Measurements from ENCODE around the gene UBL3.

UBL3 gene

DNA sequence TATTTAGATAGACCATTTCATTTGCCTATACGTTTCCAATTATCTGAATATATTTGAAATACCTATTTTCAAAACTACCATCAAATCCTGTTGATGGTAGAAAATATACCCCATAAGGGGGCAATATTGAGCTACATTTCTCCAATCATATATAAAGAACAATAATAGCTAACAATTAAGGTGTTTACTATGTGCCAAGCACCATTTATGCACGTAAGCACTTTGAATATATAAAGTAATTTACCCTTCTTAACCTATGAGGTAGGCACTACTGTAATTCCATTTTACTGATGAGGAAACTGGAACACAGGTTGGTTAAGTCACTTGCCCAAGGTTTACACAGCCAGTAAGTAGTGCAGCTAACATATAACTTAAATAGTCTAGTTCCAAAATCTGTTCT is 79.2 kb downstream of the UBL3 start:
- H3K4me3 ChIP-seq: no peak overlapping the region
- no peak overlapping the region for H3K27ac ChIP-seq

DNA sequence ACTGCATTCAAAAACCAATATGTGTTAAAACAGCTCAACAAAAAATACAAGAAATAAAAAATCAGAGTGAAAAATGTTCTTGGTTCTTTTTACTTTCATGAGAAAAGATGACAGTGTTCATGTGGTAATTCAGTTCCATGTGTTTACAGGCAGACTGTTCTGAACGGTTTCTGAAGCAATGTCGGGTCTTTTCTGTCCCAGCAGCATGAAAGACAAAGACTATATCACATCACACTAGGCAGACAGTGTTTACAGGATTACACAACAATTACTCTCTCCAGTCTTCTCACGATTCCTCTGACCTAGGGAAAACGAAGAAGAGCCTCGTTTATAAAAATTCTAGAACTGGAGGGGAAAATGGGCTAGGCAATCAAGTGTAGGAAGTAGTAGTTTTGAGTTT is 83.4 kb downstream of the UBL3 start:
- no peak overlapping the region for H3K27ac ChIP-seq
- no peak overlapping the region for H3K4me3 ChIP-seq

DNA sequence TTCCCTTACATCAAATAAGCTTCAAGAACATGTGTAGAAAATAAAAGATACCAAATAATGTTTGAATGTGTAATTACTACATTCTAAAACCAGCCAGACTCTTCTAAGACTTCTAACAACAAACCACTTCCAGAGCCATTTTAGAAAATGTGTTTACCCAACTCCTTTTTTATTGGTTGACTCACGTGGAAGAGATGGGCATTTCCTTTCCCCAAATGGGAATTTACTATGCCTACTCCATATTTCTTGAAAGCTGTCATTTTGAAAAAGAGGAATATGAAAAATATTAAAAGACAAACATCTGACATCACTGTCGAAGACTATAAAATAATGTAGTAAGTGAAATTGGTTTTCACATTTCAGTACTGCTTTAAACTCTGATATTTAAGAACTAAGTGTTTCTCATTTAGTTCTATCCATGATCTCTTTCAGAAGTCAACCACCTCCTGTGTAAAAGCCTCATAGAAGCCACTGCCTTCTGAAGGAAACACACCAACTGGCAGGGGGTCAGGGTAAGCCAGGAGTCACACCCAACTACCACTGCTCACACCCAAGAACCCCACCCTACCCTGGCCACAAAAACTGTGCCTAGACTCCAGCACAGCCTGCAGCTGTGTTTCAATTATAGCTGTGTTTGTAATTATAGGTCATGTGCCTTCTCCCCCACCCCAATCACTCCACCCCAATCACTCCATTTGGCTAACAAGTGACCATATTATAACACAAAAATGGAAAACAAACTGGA is 86.8 kb downstream of the UBL3 start:
- Histone ChIP-seq H3K4me3 (no peak overlapping the region), H3K27ac (peak overlapping the region in 1 of 21 experiments; percentile 3)

DNA sequence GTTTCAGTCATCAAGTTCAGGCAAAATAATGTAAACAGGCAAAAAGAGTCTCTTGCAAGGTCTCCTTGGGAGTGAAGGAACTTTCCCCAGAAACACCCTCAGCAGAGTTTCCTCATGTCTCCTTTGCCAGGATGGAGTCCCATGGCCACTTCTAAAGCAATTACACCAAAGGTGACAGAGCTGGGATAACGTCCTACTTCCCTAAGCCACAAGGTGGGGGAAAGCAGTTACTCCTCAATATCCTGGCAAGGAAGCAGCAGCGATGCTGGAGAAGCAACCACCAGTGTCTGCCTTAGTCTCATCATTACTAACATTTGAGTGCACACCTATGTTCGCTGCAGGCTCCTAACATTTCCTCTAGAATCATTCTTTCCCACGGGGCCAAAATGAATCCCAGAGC is 88.6 kb downstream of the UBL3 start:
- Histone ChIP-seq H3K4me3 (no peak overlapping the region), H3K27ac (no peak overlapping the region)

DNA sequence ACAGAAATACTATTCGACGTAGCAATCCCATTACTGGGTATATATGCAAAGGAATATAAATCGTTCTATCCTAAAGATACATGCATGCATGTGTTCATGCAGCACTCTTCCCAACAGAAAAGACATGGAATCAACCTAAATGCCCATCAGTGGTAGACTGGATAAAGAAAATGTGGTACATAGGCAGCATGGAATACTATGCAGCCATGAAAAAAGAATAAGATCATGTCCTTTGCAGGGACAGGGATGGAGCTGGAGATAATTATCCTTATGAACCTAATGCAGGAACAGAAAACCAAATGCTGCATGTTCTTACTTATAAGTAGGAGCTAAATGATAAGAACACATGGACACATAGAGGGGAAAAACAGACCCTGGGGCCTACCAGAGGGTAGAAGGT is 89.3 kb downstream of the UBL3 start:
- Histone ChIP-seq H3K27ac (no peak overlapping the region), H3K4me3 (no peak overlapping the region)

DNA sequence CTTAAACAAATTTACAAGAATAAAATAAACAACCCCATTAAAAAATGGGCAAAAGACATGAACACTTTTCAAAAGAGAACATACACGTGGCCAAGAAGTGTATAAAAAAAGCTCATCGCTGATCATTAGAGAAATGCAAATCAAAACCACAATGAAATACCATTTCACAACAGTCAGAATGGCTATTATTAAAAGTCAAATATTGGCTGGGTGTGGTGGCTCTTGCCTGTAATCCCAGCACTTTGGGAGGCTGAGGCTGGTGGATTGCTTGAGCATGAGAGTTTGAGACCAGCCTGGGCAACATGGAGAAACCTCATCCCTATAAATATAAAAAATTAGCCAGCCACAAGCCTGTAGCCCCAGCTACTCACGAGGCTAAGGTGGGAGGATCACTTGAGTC is 89.9 kb downstream of the UBL3 start:
- Histone ChIP-seq H3K27ac (no peak overlapping the region), H3K4me3 (no peak overlapping the region)

DNA sequence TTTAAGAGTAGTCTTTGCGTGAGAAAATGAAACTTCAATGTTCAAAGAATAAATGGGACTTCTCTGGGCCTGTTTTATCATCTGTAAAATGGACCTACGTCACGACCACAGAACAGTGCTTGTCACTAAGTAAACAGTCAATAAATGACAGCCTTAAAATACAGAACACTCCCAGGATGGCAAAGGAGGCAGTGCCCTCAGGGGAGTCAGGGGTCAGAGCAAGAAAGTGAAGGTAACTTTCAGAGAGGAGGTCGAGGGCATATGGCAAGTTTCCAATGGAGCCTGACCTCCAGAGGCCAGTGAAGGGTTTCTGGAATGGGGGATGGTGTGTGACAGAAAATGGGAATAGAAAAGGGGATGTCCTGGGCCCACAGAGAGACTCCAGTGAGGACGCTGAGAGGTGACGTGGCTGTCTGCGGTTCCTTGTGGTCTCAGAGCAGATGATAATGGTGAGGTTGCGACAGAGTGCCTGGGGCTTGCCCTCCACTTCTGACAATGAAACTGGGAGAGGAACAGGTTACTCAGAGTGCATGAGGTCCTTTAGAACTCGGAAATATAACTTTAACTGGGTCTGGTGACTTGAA is 91.8 kb downstream of the UBL3 start:
- H3K4me3 ChIP-seq: no peak overlapping the region
- H3K27ac ChIP-seq: no peak overlapping the region

DNA sequence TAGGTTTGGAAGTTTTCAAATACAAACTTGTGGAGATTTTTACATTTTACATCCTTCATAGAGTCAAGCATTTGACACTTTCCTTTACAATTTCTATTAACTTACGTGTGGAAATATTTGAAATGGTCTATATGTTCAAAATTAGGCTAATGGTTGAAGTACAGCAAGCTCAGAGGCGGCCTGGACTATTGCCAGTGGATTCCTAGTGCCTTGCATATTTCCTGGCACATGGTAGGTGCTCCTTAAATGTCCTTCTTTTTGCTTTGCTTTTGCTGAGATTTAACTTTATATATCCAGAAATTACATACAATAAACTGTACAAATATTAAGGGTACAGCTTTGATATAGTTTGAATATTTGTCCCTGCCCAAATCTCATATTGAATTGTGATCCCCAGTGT is 93.9 kb downstream of the UBL3 start:
- no peak overlapping the region for H3K4me3 ChIP-seq
- H3K27ac ChIP-seq: no peak overlapping the region

DNA sequence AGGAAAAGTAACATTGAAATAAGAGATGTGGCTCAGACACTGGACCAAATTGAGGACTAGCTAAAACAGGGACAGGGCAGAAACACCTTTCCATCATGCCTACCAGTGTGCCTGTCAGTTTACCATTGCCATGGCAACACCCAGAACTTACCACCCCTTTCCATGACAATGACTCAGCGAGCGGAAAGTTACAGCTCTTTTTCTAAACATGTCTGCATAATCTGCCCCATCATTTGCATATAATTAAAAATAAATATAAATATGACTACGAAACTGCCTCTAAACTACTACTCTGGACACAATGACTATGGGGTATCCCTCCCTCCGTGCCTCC is 96.0 kb downstream of the UBL3 start:
- Histone ChIP-seq H3K4me3 (no peak overlapping the region), H3K27ac (no peak overlapping the region)

DNA sequence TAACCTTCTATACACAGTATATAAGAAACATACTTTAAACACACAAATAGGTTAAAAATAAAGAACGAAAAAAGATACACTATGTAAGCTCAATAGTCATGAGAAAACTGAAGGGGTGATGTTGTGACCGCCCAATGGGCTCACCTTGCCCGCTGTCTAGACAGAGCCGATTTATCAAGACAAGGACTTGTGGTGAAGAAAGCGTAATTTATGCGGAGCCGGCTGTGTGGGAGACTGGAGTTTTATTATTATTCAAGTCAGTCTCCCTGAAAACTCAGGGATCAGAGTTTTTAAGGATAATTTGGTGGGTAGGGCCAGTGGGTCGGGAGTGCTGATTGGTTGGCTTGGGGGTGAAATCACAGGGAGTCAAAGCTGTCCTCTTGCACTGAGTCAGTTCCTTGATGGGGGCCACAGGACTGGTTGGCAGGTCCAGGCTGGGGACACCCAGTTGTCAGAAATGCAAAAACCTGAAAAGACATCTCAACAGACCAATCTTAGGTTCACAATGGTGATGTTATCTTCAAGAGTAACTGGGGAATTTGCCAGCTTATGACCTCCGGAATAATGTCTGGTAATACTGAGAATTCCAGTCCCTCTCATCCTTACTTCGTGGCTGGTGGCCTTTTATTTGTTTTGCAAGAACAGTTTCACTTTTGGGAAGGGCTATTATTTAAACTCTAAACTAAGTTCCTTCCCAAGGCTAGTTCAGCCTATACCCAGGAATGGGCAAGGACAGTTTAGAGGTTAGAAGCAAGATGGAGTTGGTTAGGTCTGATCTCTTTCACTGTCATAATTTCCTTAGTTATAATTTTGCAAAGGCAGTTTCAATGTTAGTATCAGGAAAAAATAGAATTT is 96.6 kb downstream of the UBL3 start:
- H3K27ac ChIP-seq: no peak overlapping the region
- H3K4me3 ChIP-seq: no peak overlapping the region

DNA sequence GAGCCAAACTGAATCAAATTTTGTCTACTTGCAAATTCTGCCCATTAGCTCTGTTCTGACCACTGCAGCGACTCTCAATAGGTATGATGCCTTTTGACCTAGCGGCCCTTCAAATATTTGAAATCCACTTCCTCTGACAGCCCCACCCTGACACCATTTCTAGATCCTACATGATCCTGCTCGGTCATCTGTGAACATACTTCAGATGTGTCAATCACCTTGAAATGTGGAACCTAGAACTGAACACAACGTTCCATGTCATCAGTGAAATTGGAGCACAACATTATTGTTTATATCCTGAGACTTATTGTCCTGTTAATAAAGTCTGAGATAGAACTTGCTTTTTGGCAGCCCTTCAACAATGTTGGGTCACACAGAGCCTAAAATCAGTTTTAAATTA is 98.2 kb downstream of the UBL3 start:
- Histone ChIP-seq H3K4me3 (no peak overlapping the region), H3K27ac (no peak overlapping the region)

DNA sequence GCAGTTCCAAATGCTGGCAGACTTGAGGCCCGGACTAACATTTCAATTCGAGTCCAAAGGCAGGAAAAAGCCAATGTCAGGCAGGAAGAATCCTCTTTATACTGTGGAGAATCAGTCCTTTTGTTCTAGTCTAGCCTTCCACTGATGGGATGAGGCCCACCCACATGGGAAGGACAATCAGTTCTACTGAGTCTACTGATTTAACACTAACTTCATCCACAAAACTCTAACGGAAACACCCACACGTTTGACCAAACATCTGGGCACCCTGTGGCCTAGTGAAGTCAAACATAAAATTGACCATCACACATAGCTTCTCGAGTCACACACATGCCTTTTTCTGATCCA is 100.3 kb downstream of the UBL3 start:
- Histone ChIP-seq H3K27ac (no peak overlapping the region), H3K4me3 (no peak overlapping the region)

DNA sequence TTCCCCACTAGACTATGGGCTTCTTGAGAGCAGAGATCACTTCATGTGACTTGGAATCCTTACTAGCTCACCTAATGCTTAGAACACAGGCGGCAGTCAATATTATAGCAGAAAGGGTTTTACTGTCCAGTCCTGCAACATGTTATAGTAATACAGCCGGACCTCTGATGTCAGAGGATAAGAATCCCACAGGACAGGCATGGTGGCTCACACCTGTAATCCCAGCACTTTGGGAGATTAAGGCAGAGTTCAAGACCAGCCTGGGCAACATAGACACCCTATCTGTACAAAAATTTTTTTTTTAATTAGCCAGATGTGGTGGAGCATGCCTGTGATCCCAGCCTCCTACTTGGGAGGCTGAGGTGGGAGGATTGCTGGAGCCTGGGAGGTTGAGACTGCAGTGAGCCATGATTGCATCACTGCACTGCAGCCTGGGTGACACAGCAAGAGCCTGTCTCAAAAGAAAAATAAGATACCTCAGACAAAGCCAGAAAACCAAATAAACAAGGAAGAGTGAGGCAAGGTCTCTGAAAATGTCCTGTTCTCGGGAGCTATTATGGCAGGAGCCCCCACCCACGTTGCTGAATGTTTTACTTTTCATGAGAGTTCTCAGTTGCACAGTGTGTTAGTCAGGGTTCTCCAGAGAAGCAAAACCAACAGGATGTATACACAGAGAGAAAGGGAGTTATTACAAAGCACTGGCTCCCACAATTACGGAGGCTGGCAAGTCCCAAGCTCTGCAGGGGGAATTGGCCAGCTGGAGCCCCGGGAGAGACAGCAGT is 100.8 kb downstream of the UBL3 start:
- no peak overlapping the region for H3K4me3 ChIP-seq
- H3K27ac ChIP-seq: no peak overlapping the region

DNA sequence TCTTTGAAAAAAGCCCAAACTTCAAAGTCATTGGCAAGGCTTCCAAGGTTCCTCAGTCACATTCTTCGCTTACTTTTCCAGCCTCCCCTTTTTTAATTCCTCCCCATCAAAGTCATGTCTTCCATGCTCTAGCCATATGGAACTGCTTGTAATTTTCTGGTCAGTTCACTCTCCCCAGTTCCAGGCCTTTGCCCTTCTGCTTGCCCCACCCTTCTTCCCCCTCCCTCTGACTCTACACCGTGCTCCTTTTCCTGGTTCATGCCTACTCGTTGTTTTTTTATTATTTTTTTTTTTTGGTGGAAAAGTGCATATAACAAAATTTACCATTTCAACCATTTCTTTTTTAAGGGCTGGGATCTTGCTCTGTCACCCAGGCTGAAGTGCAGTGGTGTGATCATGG is 102.3 kb downstream of the UBL3 start:
- Histone ChIP-seq H3K27ac (no peak overlapping the region), H3K4me3 (no peak overlapping the region)

DNA sequence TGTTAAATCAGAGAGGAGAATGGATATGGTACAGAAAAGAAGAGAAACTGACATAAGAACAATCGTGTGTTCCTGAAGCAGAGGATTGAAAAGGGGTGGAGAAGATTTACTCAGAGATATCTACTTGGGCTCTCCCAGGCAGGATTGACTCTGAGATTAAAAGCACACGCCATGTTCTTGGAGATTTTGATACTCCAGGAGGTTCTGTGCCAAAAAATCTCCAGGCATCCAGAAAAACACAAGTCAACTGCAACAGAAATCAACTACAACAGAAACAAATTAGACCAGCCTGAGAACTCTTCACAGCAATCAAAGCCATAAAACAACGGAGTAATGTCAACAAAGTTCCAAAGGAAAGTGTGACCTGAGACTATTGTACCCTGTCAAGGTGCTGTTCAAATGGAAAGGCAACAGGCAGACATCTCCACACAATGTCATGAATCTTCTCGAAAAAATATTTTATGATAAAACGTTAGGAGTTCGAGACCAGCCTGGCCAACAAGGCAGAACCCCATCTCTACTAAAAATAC is 104.2 kb downstream of the UBL3 start:
- Histone ChIP-seq H3K4me3 (no peak overlapping the region), H3K27ac (peak overlapping the region in 1 of 21 experiments; percentile 18)

DNA sequence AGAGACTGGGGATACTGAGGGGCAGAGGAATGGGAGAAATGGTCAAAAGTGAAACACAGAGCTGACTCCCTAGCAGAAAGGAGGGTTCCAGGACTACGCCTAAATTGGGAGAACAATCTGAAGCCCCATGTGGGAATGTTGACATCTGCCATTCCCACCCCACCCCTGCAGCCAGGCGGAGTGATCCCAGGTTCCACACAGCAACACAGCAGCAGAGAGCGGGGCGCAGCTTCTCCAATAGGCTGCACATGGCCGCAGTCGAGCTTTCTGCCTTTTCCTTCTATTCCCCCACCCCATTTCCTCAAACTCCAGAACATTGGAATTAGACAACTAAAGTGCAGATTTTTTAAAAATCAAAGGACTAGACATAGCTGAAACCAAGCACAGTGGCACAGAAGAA is 104.7 kb downstream of the UBL3 start:
- H3K4me3 ChIP-seq: no peak overlapping the region

DNA sequence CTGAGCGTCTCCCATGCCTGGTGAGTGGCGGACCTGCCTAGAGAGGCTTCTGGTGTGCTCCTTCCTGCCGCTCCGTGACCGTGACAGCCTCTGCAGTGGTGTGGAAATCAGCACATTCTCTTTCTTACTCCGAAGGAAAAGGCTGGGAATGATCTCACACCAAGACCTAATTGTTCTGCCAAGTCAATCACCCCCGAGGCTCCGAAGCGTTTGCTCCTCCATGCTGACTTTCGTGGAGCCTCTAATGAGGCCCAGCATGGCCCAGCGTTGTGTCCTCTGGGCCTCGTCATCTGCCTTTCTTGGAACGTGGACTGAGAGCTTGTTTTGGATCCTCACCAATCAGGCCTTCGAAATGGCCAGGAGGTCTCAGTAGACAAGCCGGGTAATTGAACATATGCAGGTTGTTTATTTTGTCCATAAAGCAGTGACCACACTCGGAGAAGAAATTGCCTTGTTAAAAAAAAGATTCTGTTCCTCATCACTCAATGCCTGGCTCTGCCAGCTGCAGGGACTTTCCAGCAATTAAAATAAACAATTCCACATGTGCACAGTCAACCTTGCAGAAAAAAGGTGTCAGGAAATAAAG is 107.1 kb downstream of the UBL3 start:
- peak overlapping the region in 6 of 21 experiments; percentile 19 to 54 (median 46) for H3K27ac ChIP-seq
- no peak overlapping the region for H3K4me3 ChIP-seq

More for the DNA sequence above, 104.7 kb downstream of the UBL3 start:
- H3K27ac ChIP-seq: no peak overlapping the region

DNA sequence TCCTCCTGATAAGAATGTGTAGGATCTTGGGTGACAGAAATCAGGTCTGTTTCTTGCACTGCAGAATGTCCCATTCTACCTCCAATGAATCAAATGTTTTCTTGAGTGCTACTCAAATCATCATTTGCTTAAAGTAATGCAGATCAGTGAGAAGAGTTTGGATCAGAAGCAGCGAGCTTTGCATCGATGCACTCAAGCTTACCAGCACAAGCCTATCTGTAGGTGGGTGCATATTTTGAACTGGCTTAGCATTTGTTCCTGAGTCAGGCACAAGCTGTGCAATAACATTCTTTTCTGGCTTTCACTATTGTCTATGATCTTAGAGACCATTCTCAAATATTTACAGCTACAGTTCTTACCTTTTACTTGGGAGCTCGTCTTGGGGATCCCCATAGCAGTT is 109.5 kb downstream of the UBL3 start:
- H3K27ac ChIP-seq: no peak overlapping the region
- no peak overlapping the region for H3K4me3 ChIP-seq

DNA sequence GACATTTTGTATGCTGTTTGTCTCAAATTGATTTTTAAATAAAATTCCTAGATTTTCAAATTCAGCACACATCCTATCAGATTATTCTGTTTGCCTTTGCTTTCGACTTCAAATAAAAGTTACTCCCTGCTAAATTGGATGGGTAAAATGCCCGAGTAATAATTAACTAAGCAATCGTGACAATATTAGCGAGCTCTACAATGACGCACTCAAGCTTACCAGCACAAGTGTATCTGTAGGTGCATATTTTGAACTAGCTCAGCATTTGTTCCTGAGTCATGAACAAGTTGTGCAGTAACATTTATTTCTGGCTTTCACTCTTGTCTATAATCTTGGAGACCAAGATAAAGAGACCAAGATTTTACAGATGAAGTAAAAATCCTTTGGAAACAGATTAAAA is 113.4 kb downstream of the UBL3 start:
- Histone ChIP-seq H3K4me3 (no peak overlapping the region), H3K27ac (no peak overlapping the region)

DNA sequence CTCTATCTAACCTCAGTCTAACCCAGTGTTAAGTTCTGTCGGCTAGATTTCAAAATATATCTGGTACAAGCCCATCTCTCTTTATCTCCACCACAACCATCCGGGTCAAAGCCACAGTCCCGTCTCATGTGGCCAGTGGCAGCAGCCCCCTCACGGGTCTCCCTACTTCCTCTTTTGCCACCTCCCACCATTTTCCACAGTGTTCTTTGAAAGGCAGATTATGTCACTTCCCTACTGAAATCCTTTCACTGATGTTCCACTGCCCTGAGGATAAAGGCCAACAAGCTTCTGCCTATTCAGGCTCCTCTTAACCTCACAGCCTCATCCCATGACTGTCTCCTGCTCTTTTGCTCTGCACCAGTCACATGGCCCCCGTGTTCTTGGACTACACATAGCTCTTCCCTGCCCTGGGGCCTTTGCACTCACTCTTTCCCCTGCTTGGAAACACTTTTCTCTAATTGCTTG is 117.2 kb downstream of the UBL3 start:
- no peak overlapping the region for H3K4me3 ChIP-seq

More for the DNA sequence above, 117.2 kb downstream of the UBL3 start:
- no peak overlapping the region for H3K27ac ChIP-seq
